Spleen (tissue), 11 donors: ENCODE measurements around the gene TBC1D12. TPM values are rescaled to one million over a fixed set of nuclear protein-coding genes. Genes with fewer than 3 reads are reported as not detected.

Experiments used
- DNase-seq: peaks from one replicate; pipeline ENCODE4 v3.0.0-alpha.2; 2020
- H3K27ac ChIP-seq, 8 donors: fragments of 200-600 bp; sonication (generic) in 7 of 8; 1 replicate in 4 of 8; 2 replicates in 4 of 8; pipeline versions ENCODE4 v1.5.0 to v1.8.0; 2016 to 2021; ENCODE audit warnings: inconsistent platforms in 4 of 8, mild to moderate bottlenecking in 4 of 8, moderate library complexity in 1 of 8
- H3K27me3 ChIP-seq, 7 donors: fragments of 200-600 bp; sonication (generic) in 6 of 7; replicated peaks in 1 of 7; 1 replicate in 4 of 7; 2 replicates in 3 of 7; pipeline versions ENCODE4 v1.5.0 to v1.8.0; 2016 to 2021; ENCODE audit warnings: inconsistent platforms in 3 of 7, mild to moderate bottlenecking in 1 of 7
- H3K36me3 ChIP-seq, 6 donors: fragments of 200-600 bp; sonication (generic) in 5 of 6; 1 replicate in 4 of 6; 2 replicates in 2 of 6; pipeline versions ENCODE4 v1.5.0 to v1.8.0; 2016 to 2021; ENCODE audit warnings: inconsistent platforms in 2 of 6
- H3K4me1 ChIP-seq, 6 donors: fragments of 200-600 bp; sonication (generic) in 5 of 6; 1 replicate in 3 of 6; 2 replicates in 3 of 6; pipeline versions ENCODE4 v1.5.0 to v1.8.0; 2016 to 2021; ENCODE audit warnings: inconsistent platforms in 3 of 6
- H3K4me3 ChIP-seq, 8 donors: fragments of 200-600 bp; sonication (generic) in 7 of 8; 1 replicate in 4 of 8; 2 replicates in 4 of 8; pipeline versions ENCODE4 v1.5.0 to v1.8.0; 2016 to 2021; ENCODE audit warnings: inconsistent platforms in 4 of 8, mild to moderate bottlenecking in 4 of 8, moderate library complexity in 2 of 8
- H3K9me3 ChIP-seq, 8 donors: fragments of 200-600 bp; sonication (generic) in 7 of 8; 1 replicate in 4 of 8; 2 replicates in 4 of 8; pipeline versions ENCODE4 v1.5.0 to v1.8.0; 2016 to 2021; ENCODE audit warnings: inconsistent platforms in 4 of 8
- CTCF ChIP-seq, 11 experiments: fragments of 200-600 bp in 7 of 11; fragments of 450-650 bp in 4 of 11; sonication (generic) in 4 of 11; IDR thresholded peaks in 8 of 11; conservative IDR thresholded peaks in 3 of 11; 1 replicate in 7 of 11; 2 replicates in 4 of 11; pipeline versions ENCODE4 v1.4.0 to v1.8.0; 2016 to 2021; ENCODE audit warnings: antibody characterized with exemption in 11 of 11, inconsistent platforms in 4 of 11, mild to moderate bottlenecking in 1 of 11
- POLR2A ChIP-seq, 3 donors: fragments of 450-650 bp; IDR thresholded peaks; one replicate each; pipeline ENCODE4 v1.5.1; 2017; ENCODE audit warnings: antibody characterized with exemption in 3 of 3, mild to moderate bottlenecking in 1 of 3
- POLR2AphosphoS5 ChIP-seq, 3 donors: sonication (generic); formaldehyde crosslinking; IDR thresholded peaks; one replicate each; pipeline ENCODE4 v1.5.1; 2017; ENCODE audit warnings: antibody characterized with exemption in 3 of 3
- WGBS, 5 donors: extraction: QIAGEN DNeasy Blood & Tissue Kit in 3 of 5; methylation state at CpG; one replicate each; pipeline versions ENCODE4 v1.1.5 to v1.1.7; 2013 to 2018; 5-methylcytosine and 5-hydroxymethylcytosine counted together
- intact Hi-C: fragments of 100-400 bp; cut with DNase I; formaldehyde crosslinking; loops from one replicate; pipeline ENCODE4 v1.15.0; 2023; ENCODE audit warnings: low total_unique reads
- polyA plus RNA-seq, 3 donors: library from polyadenylated mRNA; stranded (reverse); fragments of 200-250 nt; gene quantifications; one replicate each; pipeline ENCODE4 v1.2.1, GENCODE V29; 2013
- total RNA-seq, 7 donors: library from RNA; depleted of rRNA in 3 of 7; stranded (reverse); fragments of >200 nt in 3 of 7; fragmentation: NEBNext Ultra II Directional in 4 of 7; extraction: Animal tissue kit (Norgen Biotek cat#: 25700) in 4 of 7; gene quantifications; one replicate each; pipeline versions ENCODE4 v1.1.0 to v1.2.1, GENCODE V29; 2016 to 2021
- donor health status: healthy with polysubstance abuse.
- donor health status: DM: no; HTN: no; CAD: no; lungs with moderate emphysema.
- donor health status: DM: no; HTN: no; CAD: no.
- donor health status: Bipolar disorder and iron deficiency.
- donor health status: healthy.
- donor health status: DM: no; HTN: no; CAD: no.
- donor health status: DM: yes; HTN: yes; CAD: no.

The TBC1D12 gene
- total and polyA plus RNA-seq, 10 donors, result 6.6 to 21.6 (median 11.8) TPM

- 87 to 99% (median 97%) methylated on average over 4 of the region's 4 CpGs for WGBS, 5 donors
- H3K4me3 ChIP-seq, result no peak overlapping the region
- intact Hi-C loops, result no loop called here
- TF ChIP-seq POLR2AphosphoS5 (IDR thresholded peaks at IDR 0.05) (no peak), CTCF (IDR thresholded peaks at IDR 0.05 in 8 of 11, conservative IDR thresholded peaks at IDR 0.05 in 3 of 11) (no peak), POLR2A (IDR thresholded peaks at IDR 0.05) (no peak)
- peaks cover 0 to 13% (median 0%) of the 10 kb centered on the region in 6 donors for H3K36me3 ChIP-seq
- no peaks in the 10 kb centered on the region for H3K27me3 ChIP-seq
- H3K4me1 ChIP-seq, result no peaks in the 10 kb centered on the region
- no peak overlapping the region for H3K27ac ChIP-seq
- DNase-seq, result no peak
- H3K9me3 ChIP-seq, result peaks cover 0 to 33% (median 22%) of the 10 kb centered on the region in 8 donors
These were observed 81.6 kb downstream of the TBC1D12 start for GRCh38 chr10:94483970-94484369.

- whole genome bisulfite sequencing, 5 donors, result 94 to 97% (median 96%) methylated on average over 1 of the region's 1 CpG
- no peak overlapping the region for H3K27ac ChIP-seq
- intact Hi-C loops, result no loop called here
- no peaks in the 10 kb centered on the region for H3K27me3 ChIP-seq
- DNase-seq, result no peak
- no peaks in the 10 kb centered on the region for H3K4me1 ChIP-seq
- TF ChIP-seq CTCF (IDR thresholded peaks at IDR 0.05 in 8 of 11, conservative IDR thresholded peaks at IDR 0.05 in 3 of 11) (no peak), POLR2A (IDR thresholded peaks at IDR 0.05) (no peak), POLR2AphosphoS5 (IDR thresholded peaks at IDR 0.05) (no peak)
- H3K9me3 ChIP-seq, result peaks cover 0 to 33% (median 22%) of the 10 kb centered on the region in 8 donors
- H3K36me3 ChIP-seq, result peaks cover 0 to 13% (median 0%) of the 10 kb centered on the region in 6 donors
- no peak overlapping the region for H3K4me3 ChIP-seq
These were observed 82.8 kb downstream of the TBC1D12 start for GRCh38 chr10:94485094-94485493.

- Histone ChIP-seq H3K36me3 (peaks cover 0 to 13% (median 0%) of the 10 kb centered on the region in 6 donors), H3K27ac (no peak overlapping the region), H3K4me3 (no peak overlapping the region), H3K4me1 (peaks cover 0 to 3% (median 0%) of the 10 kb centered on the region in 6 donors), H3K9me3 (peaks cover 0 to 33% (median 22%) of the 10 kb centered on the region in 8 donors), H3K27me3 (no peaks in the 10 kb centered on the region)
- 90 to 97% (median 92%) methylated on average over 3 of the region's 3 CpGs for WGBS, 5 donors
- DNase-seq, result no peak
- intact Hi-C loops, result no loop called here
- no peak for TF ChIP-seq POLR2A (IDR thresholded peaks at IDR 0.05)
- no peak for TF ChIP-seq CTCF (IDR thresholded peaks at IDR 0.05 in 8 of 11, conservative IDR thresholded peaks at IDR 0.05 in 3 of 11)
- TF ChIP-seq POLR2AphosphoS5 (IDR thresholded peaks at IDR 0.05), result no peak
These were observed 85.2 kb downstream of the TBC1D12 start for GRCh38 chr10:94487575-94487974.

- intact Hi-C loops, result no loop called here
These were observed 86.8 kb downstream of the TBC1D12 start for GRCh38 chr10:94489107-94489506.

More at GRCh38 chr10:94489107-94489506, 86.8 kb downstream of the TBC1D12 start:
- peaks cover 0 to 22% (median 13%) of the 10 kb centered on the region in 8 donors for H3K9me3 ChIP-seq
- H3K27ac ChIP-seq, result no peak overlapping the region
- peaks cover 0 to 3% (median 0%) of the 10 kb centered on the region in 6 donors for H3K4me1 ChIP-seq
- peaks cover 0 to 4% (median 0%) of the 10 kb centered on the region in 6 donors for H3K36me3 ChIP-seq
- no peak for DNase-seq
- no peak overlapping the region for H3K4me3 ChIP-seq
- WGBS, 5 donors, result 90 to 100% (median 96%) methylated on average over 4 of the region's 4 CpGs
- H3K27me3 ChIP-seq, result no peaks in the 10 kb centered on the region
- TF ChIP-seq CTCF (IDR thresholded peaks at IDR 0.05 in 8 of 11, conservative IDR thresholded peaks at IDR 0.05 in 3 of 11), result no peak
- no peak for TF ChIP-seq POLR2AphosphoS5 (IDR thresholded peaks at IDR 0.05)
- TF ChIP-seq POLR2A (IDR thresholded peaks at IDR 0.05), result no peak
